Trophoblast cell (in vitro differentiated cells and primary cell): ENCODE results near the gene SLX4IP.

Source experiments
- DNase-seq, 2 donors: peaks; one replicate each; pipeline ENCODE4 v3.0.0-alpha.2; 2016
- H2AFZ ChIP-seq: 2 replicates; pipeline ENCODE4 v1.6.1; 2013; ENCODE audit warnings: low read length, moderate library complexity, mild to moderate bottlenecking; ENCODE audit not compliant: insufficient read depth, poor library complexity
- H2AK5ac ChIP-seq: 2 replicates; pipeline ENCODE4 v1.6.1; 2013; ENCODE audit warnings: mild to moderate bottlenecking, low read length
- H2BK120ac ChIP-seq: 2 replicates; pipeline ENCODE4 v1.6.1; 2013; ENCODE audit warnings: low read length, mild to moderate bottlenecking, moderate library complexity; ENCODE audit not compliant: insufficient read depth, poor library complexity
- H2BK12ac ChIP-seq: 2 replicates; pipeline ENCODE4 v1.6.1; 2013; ENCODE audit warnings: mild to moderate bottlenecking, low read length, moderate library complexity
- H2BK5ac ChIP-seq: 2 replicates; pipeline ENCODE4 v1.6.1; 2013; ENCODE audit warnings: low read length, low read depth, moderate library complexity, mild to moderate bottlenecking; ENCODE audit not compliant: poor library complexity
- H3K14ac ChIP-seq: 2 replicates; pipeline ENCODE4 v1.6.1; 2013; ENCODE audit warnings: mild to moderate bottlenecking, low read length
- H3K18ac ChIP-seq: 2 replicates; pipeline ENCODE4 v1.6.1; 2013; ENCODE audit warnings: mild to moderate bottlenecking, low read length
- H3K23ac ChIP-seq: 2 replicates; pipeline ENCODE4 v1.6.1; 2013; ENCODE audit warnings: low read length
- H3K27ac ChIP-seq: 2 replicates; pipeline ENCODE4 v1.5.1; 2013; ENCODE audit warnings: low read depth, mild to moderate bottlenecking, inconsistent platforms, low read length, moderate library complexity
- H3K27me3 ChIP-seq: 2 replicates; pipeline ENCODE4 v1.6.1; 2013; ENCODE audit warnings: inconsistent platforms, mild to moderate bottlenecking, low read length, moderate library complexity; ENCODE audit not compliant: insufficient read depth
- H3K36me3 ChIP-seq, 2 experiments: 1 replicate in 1 of 2; 2 replicates in 1 of 2; pipeline ENCODE4 v1.6.1; 2013; ENCODE audit warnings: low read length in 2 of 2, mild to moderate bottlenecking in 2 of 2, moderate library complexity in 1 of 2; ENCODE audit not compliant: insufficient read depth in 2 of 2, control insufficient read depth in 1 of 2
- H3K4ac ChIP-seq: 2 replicates; pipeline ENCODE4 v1.6.1; 2013; ENCODE audit warnings: low read depth, mild to moderate bottlenecking, low read length, moderate library complexity
- H3K4me1 ChIP-seq, 2 experiments: 1 replicate in 1 of 2; 2 replicates in 1 of 2; pipeline ENCODE4 v1.6.1; 2013; ENCODE audit warnings: low read length in 2 of 2, mild to moderate bottlenecking in 2 of 2, moderate library complexity in 1 of 2; ENCODE audit not compliant: insufficient read depth in 2 of 2, control insufficient read depth in 1 of 2
- H3K4me2 ChIP-seq: 2 replicates; pipeline ENCODE4 v1.6.1; 2013; ENCODE audit warnings: inconsistent platforms, mild to moderate bottlenecking, low read length, moderate library complexity
- H3K4me3 ChIP-seq: 2 replicates; pipeline ENCODE4 v1.5.1; 2013; ENCODE audit warnings: mild to moderate bottlenecking, low read depth, low read length, inconsistent platforms
- H3K79me1 ChIP-seq: one replicate; pipeline ENCODE4 v1.6.1; 2013; ENCODE audit warnings: low read length
- H3K79me2 ChIP-seq: 2 replicates; pipeline ENCODE4 v1.6.1; 2013; ENCODE audit warnings: low read length, mild to moderate bottlenecking; ENCODE audit not compliant: control insufficient read depth, insufficient read depth, poor library complexity
- H3K9ac ChIP-seq: 2 replicates; pipeline ENCODE4 v1.6.1; 2013; ENCODE audit warnings: mild to moderate bottlenecking, low read length
- H3K9me3 ChIP-seq: 2 replicates; pipeline ENCODE4 v1.6.1; 2013; ENCODE audit warnings: low read depth, mild to moderate bottlenecking, control low read depth, inconsistent platforms, low read length; ENCODE audit not compliant: insufficient read depth
- H4K12ac ChIP-seq: 2 replicates; pipeline ENCODE4 v1.6.1; 2013; ENCODE audit warnings: low read depth, mild to moderate bottlenecking, low read length, moderate library complexity
- H4K8ac ChIP-seq: 2 replicates; pipeline ENCODE4 v1.6.1; 2013; ENCODE audit warnings: low read depth, mild to moderate bottlenecking, low read length, moderate library complexity
- H4K91ac ChIP-seq: one replicate; pipeline ENCODE4 v1.6.1; 2013; ENCODE audit warnings: low read depth, mild to moderate bottlenecking, low read length, moderate library complexity
- WGBS: extraction: QIAGEN DNeasy Blood & Tissue Kit; methylation state at CpG from one replicate; pipeline ENCODE4 v1.1.7; 2013; ENCODE audit warnings: missing lambda C conversion rate; ENCODE audit not compliant: insufficient read length, insufficient coverage; ENCODE audit errors: extremely low coverage; 5-methylcytosine and 5-hydroxymethylcytosine counted together

SLX4IP gene

DNA sequence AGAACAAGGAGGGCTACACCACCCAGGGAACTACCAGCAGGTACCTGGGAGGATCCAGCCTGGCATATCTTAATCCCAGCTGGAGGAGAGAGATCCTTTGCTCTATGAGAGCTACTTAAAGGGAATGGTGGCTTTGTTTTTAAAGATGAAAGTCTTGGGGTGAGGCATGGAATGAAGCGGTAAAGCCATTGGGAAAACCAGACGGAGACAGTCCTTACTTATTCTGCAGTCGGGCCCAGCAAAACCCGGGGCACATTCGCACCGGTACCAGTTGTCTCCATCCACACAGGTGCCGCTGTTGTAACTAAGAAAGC lies 208.4 kb downstream of the SLX4IP start:
- WGBS, result no CpG with 5 or more reads among the region's 7 CpGs
- Histone ChIP-seq H3K4ac (no peak overlapping the region), H2BK120ac (no peak overlapping the region), H3K79me1 (peaks cover 12% of the 10 kb centered on the region), H4K12ac (no peak overlapping the region), H3K9me3 (no peaks in the 10 kb centered on the region), H3K23ac (no peak overlapping the region), H2BK12ac (no peak overlapping the region), H4K91ac (no peak overlapping the region), H3K4me1 (peaks cover 21 to 23% of the 10 kb centered on the region in 2 experiments), H3K27ac (no peak overlapping the region), H2BK5ac (no peak overlapping the region), H3K4me2 (no peak overlapping the region), H3K36me3 (peaks cover 68 to 92% of the 10 kb centered on the region in 2 experiments), H2AK5ac (no peak overlapping the region), H3K14ac (no peak overlapping the region), H3K27me3 (no peaks in the 10 kb centered on the region), H3K9ac (no peak overlapping the region), H2AFZ (no peak overlapping the region), H3K4me3 (no peak overlapping the region), H4K8ac (no peak overlapping the region), H3K18ac (no peak overlapping the region), H3K79me2 (peaks cover 2% of the 10 kb centered on the region)
- DNase-seq, result no peak

DNA sequence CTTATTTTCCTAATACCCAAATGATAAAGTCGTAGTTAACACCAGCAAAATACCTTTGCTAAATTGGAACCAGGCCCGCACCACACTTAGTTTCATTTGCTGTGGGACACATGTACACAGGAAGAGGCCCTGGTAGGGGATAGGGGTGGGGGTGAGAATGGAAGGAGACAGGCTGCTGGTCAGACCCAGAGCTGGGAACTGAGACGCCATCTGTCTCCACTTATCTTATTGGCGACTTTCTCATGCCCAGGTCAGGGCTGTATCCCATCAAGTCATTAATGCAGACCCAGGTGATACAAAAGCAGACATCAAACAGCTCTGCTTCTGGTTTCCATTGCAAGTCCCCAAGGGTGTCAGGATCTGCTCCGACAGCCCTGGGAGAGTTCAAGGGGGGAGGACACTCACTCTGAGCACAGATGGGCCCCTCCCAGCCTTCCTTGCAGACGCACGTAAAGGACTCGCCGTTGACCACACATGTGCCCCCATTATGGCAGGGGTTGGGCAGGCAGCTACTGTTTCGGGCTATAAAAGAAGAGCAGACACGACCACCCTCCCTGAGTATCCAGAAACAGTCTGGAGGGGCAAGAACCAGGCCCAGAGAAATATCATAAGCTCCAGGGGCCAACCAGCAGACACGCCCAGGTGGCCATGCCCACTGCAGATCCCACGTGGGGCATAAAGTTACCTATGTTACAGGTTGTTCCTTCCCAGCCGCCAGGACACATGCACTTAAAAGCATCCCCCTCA lies 209.5 kb downstream of the SLX4IP start:
- Histone ChIP-seq H3K79me2 (peaks cover 2% of the 10 kb centered on the region), H3K27me3 (no peaks in the 10 kb centered on the region), H3K23ac (no peak overlapping the region), H2AFZ (no peak overlapping the region), H3K79me1 (peaks cover 16% of the 10 kb centered on the region), H3K4me2 (no peak overlapping the region), H3K9me3 (no peaks in the 10 kb centered on the region), H2AK5ac (no peak overlapping the region), H2BK120ac (no peak overlapping the region), H3K27ac (no peak overlapping the region), H3K18ac (no peak overlapping the region), H2BK12ac (no peak overlapping the region), H4K8ac (no peak overlapping the region), H3K9ac (no peak overlapping the region), H4K91ac (no peak overlapping the region), H4K12ac (no peak overlapping the region), H3K4me3 (no peak overlapping the region), H3K4ac (no peak overlapping the region), H3K14ac (no peak overlapping the region), H2BK5ac (no peak overlapping the region), H3K36me3 (peaks cover 61 to 91% of the 10 kb centered on the region in 2 experiments), H3K4me1 (peaks cover 26 to 29% of the 10 kb centered on the region in 2 experiments)
- no CpG with 5 or more reads among the region's 14 CpGs for WGBS
- peak; percentile 50 to 67 for DNase-seq

DNA sequence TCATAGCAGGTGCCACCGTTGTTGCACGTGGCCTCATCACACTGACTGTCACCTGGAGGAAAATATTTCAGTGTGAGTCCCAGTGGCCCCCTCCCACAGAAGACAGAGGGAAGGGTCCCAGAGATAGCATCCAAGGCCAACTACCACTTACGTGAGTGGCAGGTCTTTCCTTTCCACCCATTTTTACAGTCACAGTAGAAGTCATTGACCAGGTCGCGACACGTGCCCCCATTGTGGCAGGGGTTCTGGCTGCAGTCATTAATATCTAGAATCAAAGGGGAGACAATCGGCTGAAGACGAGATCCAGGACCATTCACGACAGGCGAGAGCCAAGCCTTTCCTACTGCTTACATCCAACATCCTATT lies 210.1 kb downstream of the SLX4IP start:
- no peak for DNase-seq
- no peak overlapping the region for H3K4me2 ChIP-seq
- no peak overlapping the region for H3K4me3 ChIP-seq
- H3K79me1 ChIP-seq, result peaks cover 16% of the 10 kb centered on the region
- no peak overlapping the region for H3K23ac ChIP-seq
- H4K8ac ChIP-seq, result no peak overlapping the region
- H3K4me1 ChIP-seq, result peaks cover 29 to 31% of the 10 kb centered on the region in 2 experiments
- H2AFZ ChIP-seq, result no peak overlapping the region
- H3K9ac ChIP-seq, result no peak overlapping the region
- no peak overlapping the region for H3K18ac ChIP-seq
- peaks cover 2% of the 10 kb centered on the region for H3K79me2 ChIP-seq
- H3K9me3 ChIP-seq, result no peaks in the 10 kb centered on the region
- no peak overlapping the region for H2BK12ac ChIP-seq
- no peak overlapping the region for H2AK5ac ChIP-seq
- H4K91ac ChIP-seq, result no peak overlapping the region
- H2BK120ac ChIP-seq, result no peak overlapping the region
- WGBS, result no CpG with 5 or more reads among the region's 10 CpGs
- H3K14ac ChIP-seq, result no peak overlapping the region
- no peak overlapping the region for H2BK5ac ChIP-seq
- no peak overlapping the region for H3K27ac ChIP-seq
- H3K4ac ChIP-seq, result no peak overlapping the region
- H3K27me3 ChIP-seq, result no peaks in the 10 kb centered on the region
- H4K12ac ChIP-seq, result no peak overlapping the region
- H3K36me3 ChIP-seq, result peaks cover 56 to 90% of the 10 kb centered on the region in 2 experiments

DNA sequence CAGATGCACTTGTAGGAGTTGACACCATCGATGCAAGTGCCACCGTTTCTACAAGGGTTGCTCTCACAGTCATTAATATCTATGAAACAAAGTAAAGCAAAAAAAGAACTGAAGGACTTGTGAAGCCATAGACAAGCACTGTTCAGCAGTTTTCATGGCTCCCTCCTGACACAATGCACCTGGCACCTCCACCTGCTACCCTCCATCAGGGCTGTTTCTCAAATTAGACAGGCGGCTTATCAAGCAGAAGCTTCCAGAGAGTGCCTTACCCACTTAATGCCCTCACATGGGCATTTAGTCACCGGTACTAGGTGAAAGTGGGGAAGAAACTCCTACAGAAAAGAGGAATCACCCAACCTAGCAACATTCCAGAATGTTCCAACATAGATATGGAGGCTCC lies 210.9 kb downstream of the SLX4IP start:
- no peak overlapping the region for H2AK5ac ChIP-seq
- H3K79me2 ChIP-seq, result peaks cover 2% of the 10 kb centered on the region
- no peak overlapping the region for H2BK5ac ChIP-seq
- no peak overlapping the region for H2AFZ ChIP-seq
- H4K91ac ChIP-seq, result no peak overlapping the region
- H3K23ac ChIP-seq, result no peak overlapping the region
- no peak overlapping the region for H3K27ac ChIP-seq
- peaks cover 55 to 89% of the 10 kb centered on the region in 2 experiments for H3K36me3 ChIP-seq
- no peak overlapping the region for H4K8ac ChIP-seq
- no peak for DNase-seq
- no peak overlapping the region for H3K18ac ChIP-seq
- peaks cover 16% of the 10 kb centered on the region for H3K79me1 ChIP-seq
- no peak overlapping the region for H3K14ac ChIP-seq
- no CpG with 5 or more reads among the region's 4 CpGs for WGBS
- no peak overlapping the region for H2BK12ac ChIP-seq
- no peak overlapping the region for H2BK120ac ChIP-seq
- no peaks in the 10 kb centered on the region for H3K27me3 ChIP-seq
- H3K4me2 ChIP-seq, result no peak overlapping the region
- no peak overlapping the region for H3K4ac ChIP-seq
- H3K4me3 ChIP-seq, result no peak overlapping the region
- H4K12ac ChIP-seq, result no peak overlapping the region
- H3K4me1 ChIP-seq, result peaks cover 34 to 36% of the 10 kb centered on the region in 2 experiments
- no peaks in the 10 kb centered on the region for H3K9me3 ChIP-seq
- no peak overlapping the region for H3K9ac ChIP-seq
